ENCODE results near the gene COA8.

DNA sequence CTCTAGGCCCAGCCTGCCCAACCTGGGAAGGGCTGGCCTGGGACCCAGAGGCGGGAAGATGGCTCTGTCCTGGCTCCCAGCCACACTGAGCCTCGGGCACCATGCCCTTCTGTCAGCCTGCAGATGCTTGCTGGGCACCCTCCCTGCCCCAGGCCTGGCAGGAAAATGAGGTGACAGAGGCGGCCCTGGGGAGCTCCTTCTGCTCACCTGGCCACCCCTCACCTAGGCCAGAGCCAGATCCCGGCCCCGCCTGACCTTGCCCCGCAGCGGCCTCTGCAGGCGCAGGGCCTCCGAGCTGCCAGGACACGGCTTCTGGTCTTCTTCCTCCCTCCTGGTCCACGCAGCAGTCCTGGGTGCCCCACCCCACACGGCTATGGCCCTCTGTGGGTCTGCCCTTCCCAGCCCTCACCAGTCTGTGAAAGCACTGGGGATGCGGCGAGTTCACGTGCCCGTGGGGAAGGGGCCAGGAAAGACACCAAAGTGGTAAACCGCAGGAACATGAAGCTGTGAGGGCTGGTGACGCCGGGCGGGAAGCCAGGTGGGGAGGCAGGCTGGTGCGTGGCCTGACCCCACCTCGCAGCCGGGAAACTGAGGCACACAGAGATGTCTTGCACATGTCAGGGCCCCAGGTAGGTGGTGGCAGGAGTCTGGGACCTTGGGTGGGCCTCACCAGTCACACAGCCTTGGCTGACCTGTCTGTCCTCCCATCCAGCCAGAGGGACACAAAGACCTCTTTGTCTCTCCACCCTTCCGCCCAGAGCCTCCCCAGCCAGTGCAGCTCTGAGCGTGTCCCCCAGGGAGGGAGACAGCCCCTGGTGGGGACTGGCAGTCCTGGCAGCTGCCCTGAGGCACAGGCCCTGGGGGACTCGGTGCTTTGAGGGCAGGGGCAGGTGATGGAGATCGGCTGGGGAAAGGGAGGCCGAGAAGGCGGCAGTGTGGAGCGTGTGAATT, 13.1 kb upstream of the COA8 start:
- TF ChIP-seq SPI1 (IDR thresholded peaks at IDR 0.05; ENCODE audit: low read depth, low read length) (no peak), POLR2AphosphoS5 (IDR thresholded peaks at IDR 0.05; ENCODE audit: low read depth, low read length) (no peak), POLR2A (IDR thresholded peaks at IDR 0.05; ENCODE audit: low read depth, low read length) (no peak), TAF1 (IDR thresholded peaks at IDR 0.05; ENCODE audit: low read depth, low read length) (no peak), POU2F2 (IDR thresholded peaks at IDR 0.05; ENCODE audit: low read depth, low read length) (no peak)

All from GM12891 (cell line).